HG02981 (cell line): Measurements from ENCODE around the gene TTBK1.

Experiments used
- ATAC-seq: cut with Tn5 transposase; IDR thresholded peaks from one replicate; pipeline ENCODE4 v1.9.1; 2021; ENCODE audit warnings: mild to moderate bottlenecking, moderate library complexity; ENCODE audit not compliant: unreplicated experiment

Gene TTBK1

DNA sequence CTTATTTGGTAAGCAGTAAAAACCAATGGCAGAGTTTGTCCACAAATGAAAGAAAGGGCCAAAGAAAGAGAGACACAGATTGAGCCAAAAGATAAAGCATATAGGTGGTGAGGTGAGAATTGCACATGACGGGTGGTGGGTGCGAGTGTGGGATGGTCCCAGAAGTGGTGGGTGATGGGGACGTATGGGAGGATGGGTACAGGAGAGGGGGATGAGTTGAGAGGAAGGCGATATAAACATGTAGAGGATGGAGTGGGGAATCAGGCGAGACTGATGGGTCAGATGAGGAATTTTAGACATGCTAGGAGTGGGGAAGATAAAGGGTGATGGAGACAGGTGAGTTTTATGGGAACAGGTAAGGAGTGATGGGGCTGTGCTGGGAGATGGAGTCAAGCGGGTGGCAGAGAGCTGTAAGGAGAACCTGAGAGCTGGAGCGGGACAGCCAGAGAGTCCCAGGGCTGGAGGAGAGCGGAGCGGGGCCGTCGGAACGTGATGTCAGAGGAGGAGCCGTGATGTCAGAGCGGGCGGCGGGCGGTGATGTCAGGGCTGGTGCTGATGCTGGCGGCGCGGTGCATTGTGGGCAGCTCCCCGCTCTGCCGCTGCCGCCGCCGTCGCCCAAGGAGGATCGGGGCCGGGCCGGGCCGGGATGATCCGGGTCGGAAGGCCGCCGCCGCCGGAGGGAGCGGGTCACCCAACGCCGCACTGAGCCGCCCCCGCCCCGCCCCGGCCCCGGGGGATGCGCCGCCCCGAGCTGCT, at the start of gene TTBK1:
Gene TTBK1 (plus strand): TSS at position 574 of the 756 bp plus-strand sequence. CDS start 3,180 bp downstream, outside the sequence.
- ATAC-seq: no peak

- ATAC-seq: no peak
These were observed 49.4 kb upstream of the TTBK1 start for GRCh38 chr6:43193929-43194328.

DNA sequence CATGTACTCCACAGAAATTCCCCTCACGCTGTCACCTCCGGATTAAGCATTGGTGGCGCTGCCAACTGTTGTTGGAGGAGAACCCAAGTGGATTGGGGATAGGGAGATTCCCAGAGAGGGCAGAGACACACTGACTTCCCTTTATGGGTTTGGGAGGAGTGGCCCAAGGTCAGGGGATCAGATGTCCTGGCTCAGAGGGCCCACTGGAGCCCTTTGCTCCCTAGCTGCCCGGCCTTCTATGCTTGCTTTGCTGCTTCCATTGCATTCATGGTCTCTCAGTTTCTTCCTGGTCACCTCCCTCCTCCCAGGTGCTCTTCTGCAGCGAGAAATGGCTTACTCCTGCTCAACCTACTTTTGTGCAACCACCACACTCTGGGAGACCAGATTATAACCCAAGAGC, 46.9 kb upstream of the TTBK1 start:
- ATAC-seq: no peak

DNA sequence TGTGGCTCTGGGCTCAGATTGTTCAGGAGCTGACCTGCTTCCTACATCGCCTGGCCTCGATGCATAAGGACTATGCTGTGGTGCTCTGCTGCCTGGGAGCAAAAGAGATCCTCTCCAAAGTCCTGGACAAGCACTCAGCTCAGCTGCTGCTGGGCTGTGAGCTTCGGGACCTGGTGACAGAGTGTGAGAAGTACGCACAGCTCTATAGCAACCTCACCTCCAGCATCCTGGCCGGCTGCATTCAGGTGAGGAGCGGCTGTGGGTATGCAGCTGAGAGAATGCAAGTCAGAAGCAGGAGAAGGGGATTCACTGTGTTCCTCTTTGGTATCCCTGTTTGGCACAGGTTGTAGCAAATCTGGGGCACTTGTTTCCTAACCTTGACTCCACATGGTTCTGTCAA, 43.4 kb upstream of the TTBK1 start:
- ATAC-seq: no peak

DNA sequence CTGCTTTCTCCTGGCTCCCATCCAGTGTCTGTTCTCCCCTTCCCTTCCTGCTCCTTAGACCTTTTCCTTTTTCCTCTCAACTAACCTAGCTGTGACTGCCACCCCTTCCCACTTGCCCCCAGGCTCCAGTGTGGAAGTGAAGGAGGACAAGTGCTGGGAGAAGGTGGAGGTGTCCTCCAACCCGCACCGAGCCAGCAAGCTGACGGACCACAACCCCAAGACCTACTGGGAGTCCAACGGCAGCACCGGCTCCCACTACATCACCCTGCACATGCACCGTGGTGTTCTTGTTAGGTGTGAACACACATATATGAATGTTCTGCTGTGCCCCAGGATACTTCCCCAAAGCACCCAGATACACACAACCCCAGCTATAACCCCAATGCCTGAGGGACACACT, 42.7 kb upstream of the TTBK1 start:
- no peak for ATAC-seq

GRCh38 chr6:43202451-43202850, 40.8 kb upstream of the TTBK1 start:
- ATAC-seq: no peak

DNA sequence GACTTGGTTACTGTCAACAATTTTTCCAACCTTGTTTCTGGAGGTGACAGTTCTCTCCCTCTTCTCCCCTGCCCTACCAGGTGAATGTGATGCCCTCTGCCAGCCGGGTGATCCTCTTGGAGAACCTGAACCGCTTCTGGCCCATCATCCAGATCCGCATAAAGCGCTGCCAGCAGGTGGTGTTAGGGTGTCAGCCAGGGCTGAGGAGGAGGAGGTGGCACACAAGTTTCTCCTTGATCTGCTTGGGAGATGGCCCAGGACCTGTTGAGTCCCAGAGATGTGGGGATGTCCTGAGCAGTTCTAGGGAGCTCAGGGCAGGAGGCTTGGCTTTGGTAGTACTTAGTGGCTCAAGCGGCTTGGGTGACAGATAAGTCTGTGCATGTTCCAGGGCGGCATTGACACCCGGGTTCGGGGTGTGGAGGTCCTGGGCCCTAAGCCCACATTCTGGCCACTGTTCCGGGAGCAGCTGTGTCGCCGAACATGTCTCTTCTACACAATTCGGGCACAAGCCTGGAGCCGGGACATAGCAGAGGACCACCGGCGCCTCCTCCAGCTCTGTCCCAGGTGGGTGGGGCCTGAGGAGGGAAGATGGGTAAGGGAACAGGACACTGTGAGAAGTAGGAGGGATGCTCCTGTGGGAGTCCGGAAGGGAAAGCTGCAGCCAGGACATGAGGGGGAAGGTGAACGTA, 40.1 kb upstream of the TTBK1 start:
- no peak for ATAC-seq

- ATAC-seq: no peak
These were observed 39.6 kb upstream of the TTBK1 start for GRCh38 chr6:43203718-43204095.

- ATAC-seq: no peak
These were observed 38.8 kb upstream of the TTBK1 start for GRCh38 chr6:43204271-43205105.

DNA sequence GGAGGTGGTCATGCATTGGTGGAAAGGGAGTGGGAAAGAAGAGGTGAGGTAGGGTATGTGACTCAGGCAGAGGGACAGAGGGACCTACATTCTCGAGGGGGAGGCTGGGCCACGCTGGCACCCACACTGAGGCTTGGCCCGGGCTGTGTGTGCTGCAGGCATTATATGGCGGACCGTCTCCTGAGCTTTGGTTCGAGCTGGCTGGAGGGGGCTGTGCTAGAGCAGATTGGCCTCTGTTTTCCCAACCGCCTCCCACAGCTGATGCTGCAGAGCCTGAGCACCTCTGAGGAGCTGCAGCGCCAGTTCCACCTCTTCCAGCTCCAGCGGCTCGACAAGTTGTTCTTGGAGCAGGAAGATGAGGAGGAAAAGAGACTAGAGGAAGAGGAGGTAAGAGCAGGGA, 37.4 kb upstream of the TTBK1 start:
- no peak for ATAC-seq

- ATAC-seq: no peak
These were observed 36.0 kb upstream of the TTBK1 start for GRCh38 chr6:43207286-43207685.

GRCh38 chr6:43211955-43212354, 31.3 kb upstream of the TTBK1 start:
- no peak for ATAC-seq

DNA sequence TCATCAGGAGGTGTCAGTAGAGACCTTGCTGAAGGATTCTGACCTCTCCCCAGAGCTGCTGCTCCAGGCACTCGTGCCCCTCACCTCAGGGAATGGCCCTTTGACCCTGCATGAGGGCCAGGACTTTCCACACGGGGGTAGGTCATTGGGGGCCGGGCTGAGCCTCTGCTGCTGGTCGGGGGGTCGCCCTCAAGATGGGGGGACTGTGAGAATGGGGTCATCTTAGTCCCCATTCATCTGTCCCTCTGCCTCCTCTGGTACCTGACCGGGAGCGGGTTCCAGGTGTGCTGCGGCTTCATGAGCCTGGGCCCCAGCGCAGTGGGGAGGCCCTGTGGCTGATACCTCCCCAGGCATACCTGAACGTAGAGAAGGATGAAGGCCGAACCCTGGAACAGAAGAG, 29.9 kb upstream of the TTBK1 start:
- ATAC-seq: no peak

GRCh38 chr6:43215066-43215465, 28.2 kb upstream of the TTBK1 start:
- ATAC-seq: no peak

DNA sequence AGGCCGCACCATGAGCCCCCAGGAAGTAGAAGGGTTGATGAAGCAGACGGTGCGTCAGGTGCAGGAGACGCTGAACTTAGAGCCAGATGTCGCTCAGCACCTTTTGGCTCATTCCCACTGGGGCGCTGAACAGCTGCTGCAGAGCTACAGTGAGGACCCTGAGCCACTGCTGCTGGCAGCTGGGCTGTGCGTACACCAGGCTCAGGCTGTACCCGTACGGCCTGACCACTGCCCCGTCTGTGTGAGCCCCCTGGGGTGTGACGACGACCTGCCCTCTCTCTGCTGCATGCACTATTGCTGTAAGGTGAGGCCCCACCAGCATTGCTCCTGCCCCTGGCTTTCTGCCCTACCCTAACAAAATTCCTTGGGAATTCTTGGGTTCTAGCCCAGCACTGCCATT, 27.1 kb upstream of the TTBK1 start:
- ATAC-seq: no peak

- ATAC-seq: no peak
These were observed 25.9 kb upstream of the TTBK1 start for GRCh38 chr6:43217351-43217750.

- ATAC-seq: no peak
These were observed 24.2 kb upstream of the TTBK1 start for GRCh38 chr6:43219119-43219518.

DNA sequence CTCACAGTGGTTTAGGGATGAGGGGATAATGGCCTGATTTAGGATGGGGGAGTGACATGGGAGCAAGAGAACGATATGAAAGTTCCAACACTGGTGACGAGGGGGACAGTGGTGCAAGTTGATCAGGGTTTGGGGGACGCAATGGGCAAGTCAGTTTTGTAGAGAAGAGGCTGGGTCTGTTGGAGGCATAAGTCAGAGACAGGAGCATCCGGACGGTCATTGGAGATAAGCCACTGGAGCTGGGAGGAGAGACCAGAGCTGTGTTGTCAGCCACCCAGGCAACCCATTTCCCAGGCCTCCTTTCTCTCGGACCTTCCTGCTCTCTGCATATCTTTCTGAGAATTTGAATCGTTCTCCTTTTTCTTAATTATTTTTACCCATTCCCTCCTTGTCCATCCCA, 23.5 kb upstream of the TTBK1 start:
- ATAC-seq: no peak

DNA sequence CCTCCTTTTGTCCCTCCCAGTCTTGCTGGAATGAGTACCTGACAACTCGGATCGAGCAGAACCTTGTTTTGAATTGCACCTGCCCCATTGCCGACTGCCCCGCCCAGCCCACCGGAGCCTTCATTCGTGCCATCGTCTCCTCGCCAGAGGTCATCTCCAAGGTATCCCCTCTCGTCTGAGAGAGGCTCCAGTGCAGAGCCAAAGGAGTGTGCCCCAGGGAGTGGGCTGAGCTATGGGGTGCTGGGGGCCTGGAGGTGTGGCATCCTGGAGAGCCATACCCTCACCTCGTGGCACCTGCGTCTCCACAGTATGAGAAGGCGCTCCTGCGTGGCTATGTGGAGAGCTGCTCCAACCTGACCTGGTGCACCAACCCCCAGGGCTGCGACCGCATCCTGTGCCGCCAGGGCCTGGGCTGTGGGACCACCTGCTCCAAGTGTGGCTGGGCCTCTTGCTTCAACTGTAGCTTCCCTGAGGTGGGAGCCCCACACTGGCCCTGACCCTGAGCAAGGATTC, 22.8 kb upstream of the TTBK1 start:
- ATAC-seq: no peak

- no peak for ATAC-seq
These were observed 22.0 kb upstream of the TTBK1 start for GRCh38 chr6:43221046-43221972.
